Ovary (tissue), 9 donors: ENCODE data around the gene RBM20. TPM values are rescaled to one million over a fixed set of nuclear protein-coding genes. Genes with fewer than 3 reads are reported as not detected.

ENCODE experiments used
- DNase-seq, 5 donors: peaks; one replicate each; pipeline ENCODE4 v3.0.0-alpha.2; 2019 to 2020
- H3K27ac ChIP-seq, 2 donors: fragments of 200-600 bp; one replicate each; pipeline versions ENCODE4 v1.5.1 to v1.8.0; 2019 to 2022
- H3K27me3 ChIP-seq: fragments of 200-600 bp; one replicate; pipeline ENCODE4 v1.8.0; 2022
- H3K36me3 ChIP-seq: fragments of 200-600 bp; sonication (generic); one replicate; pipeline ENCODE4 v1.5.1; 2019
- H3K4me1 ChIP-seq: one replicate; pipeline ENCODE4 v1.8.1; 2013; ENCODE audit warnings: mild to moderate bottlenecking, moderate library complexity; ENCODE audit not compliant: insufficient read depth
- H3K4me3 ChIP-seq: fragments of 200-600 bp; sonication (generic); one replicate; pipeline ENCODE4 v1.5.1; 2017
- H3K9me3 ChIP-seq, 2 donors: fragments of 200-600 bp in 1 of 2; sonication (generic) in 1 of 2; one replicate each; pipeline versions ENCODE4 v1.5.1 to v1.8.1; 2013 to 2019; ENCODE audit warnings: mild to moderate bottlenecking in 1 of 2, moderate library complexity in 1 of 2
- CTCF ChIP-seq, 3 donors: fragments of 450-650 bp in 2 of 3; fragments of 200-600 bp in 1 of 3; IDR thresholded peaks; one replicate each; pipeline versions ENCODE4 v1.5.1 to v1.8.0; 2016 to 2022; ENCODE audit warnings: antibody characterized with exemption in 3 of 3, mild to moderate bottlenecking in 1 of 3
- EP300 ChIP-seq: sonication (generic); formaldehyde crosslinking; IDR thresholded peaks from one replicate; pipeline ENCODE4 v1.6.1; 2017; ENCODE audit warnings: antibody characterized with exemption
- POLR2A ChIP-seq: fragments of 450-650 bp; IDR thresholded peaks from one replicate; pipeline ENCODE4 v1.6.1; 2017; ENCODE audit warnings: antibody characterized with exemption, mild to moderate bottlenecking, moderate library complexity
- WGBS, 3 donors: extraction: QIAGEN DNeasy Blood & Tissue Kit in 1 of 3; methylation state at CpG; one replicate each; pipeline versions ENCODE4 v1.1.5 to v1.1.7; 2013 to 2017; 5-methylcytosine and 5-hydroxymethylcytosine counted together
- intact Hi-C, 4 donors: fragments of 100-400 bp; cut with DNase I; formaldehyde crosslinking; loops; one replicate each; pipeline versions ENCODE4 v1.11.0 to v1.15.1; 2022 to 2023
- polyA plus RNA-seq, 2 donors: library from polyadenylated mRNA; stranded (reverse); fragments of 200-250 nt in 1 of 2; fragments of 350-450 nt in 1 of 2; fragmentation: Illumina TruSeq in 1 of 2; extraction: RNeasy Lipid Tissue Mini Kit (QIAGEN cat#74804) in 1 of 2; gene quantifications; one replicate each; pipeline ENCODE4 v1.2.3, GENCODE V29; 2013 to 2014
- total RNA-seq, 7 donors: library from RNA; depleted of rRNA in 2 of 7; stranded (reverse); fragments of >200 nt in 2 of 7; fragmentation: NEBNext Ultra II Directional in 3 of 7; extraction: Animal tissue kit (Norgen Biotek cat#: 25700) in 3 of 7; gene quantifications; one replicate each; pipeline versions ENCODE4 v1.1.0 to v1.2.4, GENCODE V29; 2016 to 2023
- donor health status: DM: no; HTN: no; CAD: no; lungs with moderate emphysema.
- donor health status: DM: no; HTN: no; CAD: no.
- donor health status: Bipolar disorder and iron deficiency.
- donor health status: DM: yes; HTN: yes; CAD: no.
- donor health status: DM: no; HTN: no; CAD: no.
- donor health status: DM: yes; HTN: yes; CAD: no.

The RBM20 gene
- total and polyA plus RNA-seq, 9 donors, result 0.96 to 4.9 (median 3.6) TPM

GRCh38 chr10:110825508-110825907 is 181.4 kb downstream of the RBM20 start:
- intact Hi-C loops, result no loop called here
- H3K27ac ChIP-seq, result no peak overlapping the region

GRCh38 chr10:110827410-110827809 is 183.3 kb downstream of the RBM20 start:
- WGBS, 3 donors, result 34 to 42% (median 39%) methylated on average over 4 of the region's 4 CpGs
- intact Hi-C loops, result no loop called here
- no peak for DNase-seq
- no peaks in the 10 kb centered on the region for H3K9me3 ChIP-seq
- no peak for TF ChIP-seq EP300
- no peak for TF ChIP-seq POLR2A
- no peak for TF ChIP-seq CTCF (IDR thresholded peaks at IDR 0.05)
- no peak overlapping the region for H3K4me3 ChIP-seq
- H3K27ac ChIP-seq, result peak overlapping the region in 1 of 2 donors; percentile 69
- H3K4me1 ChIP-seq, result peaks cover 15% of the 10 kb centered on the region
- H3K36me3 ChIP-seq, result no peaks in the 10 kb centered on the region
- no peaks in the 10 kb centered on the region for H3K27me3 ChIP-seq

More at GRCh38 chr10:110825508-110825907, 181.4 kb downstream of the RBM20 start:
- peaks cover 32% of the 10 kb centered on the region for H3K4me1 ChIP-seq
- no peaks in the 10 kb centered on the region for H3K27me3 ChIP-seq
- WGBS, 3 donors, result 76 to 97% (median 93%) methylated on average over 1 of the region's 1 CpG
- DNase-seq, result no peak
- TF ChIP-seq EP300, result no peak
- no peak for TF ChIP-seq POLR2A
- no peak for TF ChIP-seq CTCF (IDR thresholded peaks at IDR 0.05)
- no peaks in the 10 kb centered on the region for H3K9me3 ChIP-seq
- H3K4me3 ChIP-seq, result no peak overlapping the region
- H3K36me3 ChIP-seq, result no peaks in the 10 kb centered on the region

- Histone ChIP-seq H3K36me3 (no peaks in the 10 kb centered on the region), H3K9me3 (no peaks in the 10 kb centered on the region), H3K4me3 (no peak overlapping the region), H3K27me3 (no peaks in the 10 kb centered on the region), H3K27ac (peak overlapping the region in 1 of 2 donors; percentile 69), H3K4me1 (peaks cover 11% of the 10 kb centered on the region)
- peak; percentile 45 to 72 (median 58) for DNase-seq
- WGBS, 3 donors, result 14 to 22% (median 15%) methylated on average over 8 of the region's 8 CpGs
- intact Hi-C loops, result no loop called here
- no peak for TF ChIP-seq CTCF (IDR thresholded peaks at IDR 0.05)
- TF ChIP-seq EP300, result no peak
- no peak for TF ChIP-seq POLR2A
Measured at GRCh38 chr10:110827875-110828274, 183.7 kb downstream of the RBM20 start.

GRCh38 chr10:110828525-110828924 is 184.4 kb downstream of the RBM20 start:
- H3K4me3 ChIP-seq, result no peak overlapping the region
- no peaks in the 10 kb centered on the region for H3K9me3 ChIP-seq
- no peaks in the 10 kb centered on the region for H3K36me3 ChIP-seq
- DNase-seq, result no peak
- peaks cover 12% of the 10 kb centered on the region for H3K4me1 ChIP-seq
- no peak for TF ChIP-seq POLR2A
- TF ChIP-seq CTCF (IDR thresholded peaks at IDR 0.05), result no peak
- no peak for TF ChIP-seq EP300
- H3K27me3 ChIP-seq, result no peaks in the 10 kb centered on the region
- intact Hi-C loops, result no loop called here
- WGBS, 3 donors, result 41 to 61% (median 49%) methylated on average over 2 of the region's 2 CpGs
- H3K27ac ChIP-seq, result peak overlapping the region in 1 of 2 donors; percentile 69
